Activated CD8-positive, alpha-beta memory T cell treated with anti-CD3 and anti-CD28 coated beads for 48 hours (primary cell): ENCODE measurements around the gene NPS.

ENCODE experiments used
- DNase-seq, 3 experiments: peaks; one replicate each; pipeline ENCODE4 v3.0.0-alpha.2; 2020; ENCODE audit warnings: low read depth in 2 of 3, low spot score in 2 of 3

The NPS gene, protein sequence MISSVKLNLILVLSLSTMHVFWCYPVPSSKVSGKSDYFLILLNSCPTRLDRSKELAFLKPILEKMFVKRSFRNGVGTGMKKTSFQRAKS

DNA sequence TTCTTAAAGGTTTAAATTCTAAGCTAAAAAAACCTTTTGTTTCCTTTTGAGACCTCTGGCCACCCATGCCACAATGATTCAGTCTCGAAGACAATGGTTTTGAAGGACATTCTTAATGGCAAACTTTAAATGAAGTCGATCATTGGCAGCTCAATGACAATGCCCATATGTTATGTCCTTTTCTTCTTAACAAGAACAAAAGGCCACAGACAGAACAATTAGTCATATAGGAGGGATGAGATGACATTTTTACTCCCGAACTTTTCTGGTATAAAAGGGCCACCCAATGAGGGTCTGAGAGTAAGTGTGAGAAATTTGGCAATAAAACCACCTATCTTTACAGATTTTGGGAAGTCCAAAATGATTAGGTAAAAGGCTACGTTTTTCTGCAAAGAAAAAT lies at the start of gene NPS:
NPS (plus strand) TSS at position 301 of the 400 bp plus-strand sequence; CDS start at position 361, 60 bp downstream.
- DNase-seq, result no peak

- DNase-seq, result no peak
Observed at GRCh38 chr10:127500127-127500526, 49.0 kb upstream of the NPS start.

DNA sequence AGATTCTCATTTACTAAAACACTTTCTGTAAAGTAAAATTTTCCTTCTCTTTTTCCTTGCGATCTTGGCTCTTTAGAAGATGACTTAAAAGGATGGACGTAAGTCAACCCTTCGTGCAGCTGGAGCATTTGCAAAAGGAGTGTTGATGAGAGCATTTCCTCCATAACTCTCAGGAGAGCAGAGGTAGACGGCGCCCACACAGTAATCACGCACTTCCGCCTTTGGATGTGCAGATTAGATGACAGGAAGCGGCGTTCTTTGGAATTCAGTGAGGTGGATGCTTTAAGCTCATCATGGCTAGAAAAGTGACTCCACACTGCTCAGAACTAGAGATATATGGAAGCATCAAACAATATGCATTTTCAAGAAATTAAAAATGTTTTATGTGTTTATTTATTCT lies 43.0 kb upstream of the NPS start:
- DNase-seq, result no peak

DNA sequence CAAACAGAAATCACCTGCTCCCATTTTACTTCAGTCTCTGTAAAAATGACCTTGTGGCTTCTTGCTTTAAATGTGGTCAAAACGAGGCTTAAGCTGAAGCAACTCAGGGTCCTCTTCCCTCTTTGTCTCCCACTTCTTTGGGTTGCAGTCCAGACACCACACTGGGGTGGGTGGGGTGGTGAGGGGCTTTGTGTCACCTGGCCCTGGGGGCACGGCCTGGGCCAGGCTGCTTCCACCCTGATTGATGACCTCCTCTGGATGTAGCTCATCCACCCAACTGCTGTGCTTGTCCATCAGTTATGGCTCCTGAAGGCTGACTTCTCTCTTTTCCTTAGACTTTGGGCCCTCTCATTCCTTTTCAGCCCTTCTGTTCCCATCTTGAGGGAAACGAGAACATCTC lies 26.8 kb upstream of the NPS start:
- no peak for DNase-seq

GRCh38 chr10:127523476-127523875 lies 25.6 kb upstream of the NPS start:
- no peak for DNase-seq

GRCh38 chr10:127524229-127524628 lies 24.9 kb upstream of the NPS start:
- DNase-seq, result no peak

DNA sequence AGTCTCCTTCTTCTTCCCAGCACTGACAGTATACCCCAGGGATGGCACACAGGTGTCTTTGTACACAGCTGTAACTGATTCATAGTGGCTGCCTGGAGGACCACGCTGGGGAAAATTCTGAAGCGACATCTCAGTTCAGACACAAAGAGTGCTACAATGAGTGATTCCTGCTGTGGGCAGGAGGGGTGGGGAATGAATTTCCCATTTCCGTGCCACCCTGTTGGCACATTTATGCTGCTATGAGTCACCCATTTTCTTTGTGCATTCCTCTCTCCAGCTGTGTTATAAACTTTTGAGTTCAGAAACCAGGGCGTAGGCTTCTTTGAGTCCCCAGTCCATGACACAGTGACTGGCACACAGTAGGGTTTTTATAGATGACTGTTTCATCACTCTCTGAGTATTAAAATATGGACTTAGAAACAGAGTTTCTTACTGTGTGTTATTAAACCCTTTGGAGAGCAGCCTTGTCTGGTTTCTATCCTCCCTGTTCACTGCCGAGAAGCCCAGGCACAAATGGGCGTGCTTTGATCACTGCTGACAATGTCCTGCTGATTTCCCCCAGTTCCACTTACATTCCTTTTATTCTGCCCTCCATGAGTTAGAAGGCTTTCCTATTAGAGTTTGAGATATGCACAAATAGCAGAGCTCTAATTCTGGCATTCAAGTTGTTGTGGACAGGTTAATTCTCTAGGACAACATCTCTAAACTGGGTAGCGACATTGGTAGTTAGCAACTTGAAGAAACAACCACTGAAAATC lies 24.0 kb upstream of the NPS start:
- no peak for DNase-seq

GRCh38 chr10:127525686-127526085 lies 23.4 kb upstream of the NPS start:
- no peak for DNase-seq

- DNase-seq, result no peak
Observed at GRCh38 chr10:127526161-127526560, 22.9 kb upstream of the NPS start.

DNA sequence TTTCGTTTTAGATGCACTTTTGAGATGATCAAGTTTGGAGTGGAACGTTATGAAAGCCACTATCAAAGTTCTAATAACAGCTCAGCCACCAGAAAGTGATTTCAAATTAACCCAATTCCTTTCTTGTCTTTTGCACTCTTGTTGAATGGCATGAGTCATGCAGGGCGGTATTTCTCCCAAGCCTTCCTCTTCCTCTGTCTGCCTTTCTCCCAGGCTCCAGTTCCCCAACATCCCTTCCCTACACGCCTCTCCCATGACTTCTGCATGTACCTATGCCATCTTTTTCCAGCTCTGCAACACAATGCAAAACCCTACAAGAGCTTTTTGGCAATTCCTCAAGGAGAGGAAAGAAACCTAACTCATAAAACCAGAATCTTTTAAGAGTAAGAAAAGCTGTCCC lies 21.8 kb upstream of the NPS start:
- DNase-seq, result no peak

DNA sequence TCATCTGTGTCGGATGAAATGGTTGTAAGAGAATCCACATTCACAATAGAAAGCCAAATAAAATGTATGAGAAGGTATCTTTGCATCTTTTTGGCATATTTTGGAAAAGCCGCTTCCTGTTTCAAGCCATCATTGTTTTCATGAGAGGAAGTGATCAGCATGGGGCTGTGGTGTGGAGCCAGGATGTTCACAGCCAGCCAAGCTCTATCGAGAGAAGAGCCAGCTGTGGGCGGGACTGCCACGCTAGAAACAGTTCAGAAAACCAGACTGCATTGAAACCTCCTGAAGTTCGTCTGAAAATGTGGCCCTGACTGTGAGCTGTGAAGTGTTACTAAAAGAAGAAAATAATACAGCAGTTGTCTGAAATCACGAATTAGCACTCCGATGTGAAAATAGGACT lies 21.2 kb upstream of the NPS start:
- DNase-seq, result no peak

DNA sequence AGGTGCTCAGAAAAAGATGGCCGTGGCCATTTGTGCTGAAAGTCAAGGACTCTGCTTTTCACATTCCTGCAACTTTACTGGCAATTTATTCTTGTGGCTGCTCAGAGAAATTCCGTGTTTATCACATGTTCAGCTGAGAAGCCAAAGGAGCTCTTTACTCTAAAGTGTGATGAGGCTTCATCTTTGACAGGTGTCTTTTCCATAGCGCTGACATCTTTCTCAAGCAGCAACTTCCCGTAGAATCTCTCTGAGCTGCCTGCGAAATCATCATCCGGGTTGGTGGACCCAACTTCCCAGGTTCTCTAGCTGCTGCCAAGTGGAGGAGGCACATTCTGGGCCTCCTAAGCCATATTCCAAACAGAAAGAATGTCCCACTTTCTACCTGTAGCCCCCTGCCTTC lies 16.9 kb upstream of the NPS start:
- no peak for DNase-seq

DNA sequence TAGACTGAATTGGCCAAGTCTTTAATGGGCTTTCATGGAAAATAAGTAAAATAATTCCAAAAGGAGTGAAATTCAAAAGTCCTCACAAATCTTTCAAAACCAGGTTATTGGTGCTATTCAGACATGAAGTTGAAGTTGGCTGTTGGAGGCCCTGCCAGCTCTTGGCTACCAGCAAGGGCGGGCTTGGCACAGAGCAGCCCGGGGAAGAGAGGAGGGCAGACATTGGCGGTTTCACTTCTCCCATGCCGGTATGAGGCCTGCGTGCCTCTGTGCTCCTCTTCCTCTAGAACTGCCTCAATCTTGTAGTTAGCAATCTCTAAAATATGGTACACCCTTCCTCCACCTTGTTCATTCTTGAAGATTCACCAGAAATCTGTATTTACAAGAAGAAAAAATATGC lies 16.4 kb upstream of the NPS start:
- no peak for DNase-seq

DNA sequence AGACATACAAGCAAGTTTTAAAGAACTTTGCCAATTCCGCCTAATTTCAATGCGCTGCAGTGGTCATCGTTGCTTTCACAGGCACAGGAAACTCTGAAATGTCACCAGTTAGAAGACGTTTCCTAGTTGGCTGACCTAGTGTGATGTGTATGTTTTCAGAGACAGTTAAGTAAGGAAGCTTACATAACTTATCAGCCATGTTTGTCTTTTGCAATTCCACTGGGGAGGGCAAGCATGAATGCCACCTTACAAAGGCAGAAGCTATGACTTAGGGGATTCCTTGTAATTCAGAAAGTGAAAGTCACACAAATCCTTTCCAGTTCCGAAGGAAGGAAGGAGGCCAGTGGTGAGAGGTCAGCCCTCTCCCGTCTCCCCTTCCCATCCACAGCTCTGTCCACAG lies 15.0 kb upstream of the NPS start:
- no peak for DNase-seq

DNA sequence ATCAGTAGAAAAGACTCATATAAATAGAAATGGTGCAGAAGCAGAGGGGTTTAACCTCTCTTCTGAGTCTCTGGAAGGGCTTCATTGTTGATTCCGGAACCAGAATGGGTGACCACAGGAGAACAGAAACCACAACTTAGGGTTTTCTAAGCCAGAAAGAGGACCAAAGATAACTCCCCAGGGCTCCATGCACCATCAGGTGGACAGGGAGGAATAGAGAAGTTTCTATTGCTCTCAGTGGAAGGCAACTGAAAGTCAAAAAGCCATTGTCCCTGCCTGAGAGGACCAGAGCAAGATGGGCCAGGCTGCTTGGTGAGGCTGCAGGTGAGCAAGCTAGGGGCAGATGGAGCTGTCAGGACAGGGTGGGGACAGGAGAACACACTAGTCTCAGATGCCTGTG lies 14.6 kb upstream of the NPS start:
- DNase-seq, result no peak

- no peak for DNase-seq
Observed at GRCh38 chr10:127535802-127536515, 13.2 kb upstream of the NPS start.

DNA sequence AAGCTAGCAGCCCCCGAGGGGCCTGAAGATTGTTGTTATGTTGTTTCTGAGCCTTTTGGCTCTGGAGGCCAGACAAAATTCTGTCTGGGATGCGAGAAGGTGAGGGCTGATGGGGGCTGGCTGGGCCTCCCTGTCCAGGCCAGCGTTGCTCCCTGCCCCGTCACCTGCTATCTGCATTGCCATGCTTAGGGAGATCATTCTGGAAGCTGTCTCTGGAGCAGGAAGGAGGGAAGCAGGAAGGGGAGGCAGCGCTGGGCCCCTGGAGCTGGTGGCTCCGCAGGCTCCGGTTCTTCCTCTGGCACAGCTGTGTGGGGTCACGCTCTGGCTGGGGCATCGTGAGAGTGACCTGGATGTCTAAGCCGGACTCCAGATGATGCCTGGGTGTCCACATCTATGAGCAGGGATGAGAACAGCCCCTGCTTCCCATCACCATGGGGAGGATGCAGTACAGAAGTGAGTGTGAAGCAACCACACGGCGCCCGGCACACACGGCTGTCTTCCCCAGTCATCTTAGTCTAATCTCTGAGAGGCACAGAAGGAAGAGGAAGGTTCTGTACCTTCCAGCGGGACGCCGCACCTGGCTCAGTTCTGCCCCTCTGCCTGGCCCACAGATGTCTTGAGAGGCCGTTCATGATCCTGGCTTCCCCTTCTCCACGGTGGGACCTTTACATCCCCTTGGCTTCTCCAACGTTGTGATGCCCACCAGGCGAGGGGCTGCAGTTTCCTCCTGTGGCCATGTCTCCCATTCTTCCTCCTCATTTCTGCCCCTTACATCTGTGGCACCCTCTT lies 11.9 kb upstream of the NPS start:
- no peak for DNase-seq

DNA sequence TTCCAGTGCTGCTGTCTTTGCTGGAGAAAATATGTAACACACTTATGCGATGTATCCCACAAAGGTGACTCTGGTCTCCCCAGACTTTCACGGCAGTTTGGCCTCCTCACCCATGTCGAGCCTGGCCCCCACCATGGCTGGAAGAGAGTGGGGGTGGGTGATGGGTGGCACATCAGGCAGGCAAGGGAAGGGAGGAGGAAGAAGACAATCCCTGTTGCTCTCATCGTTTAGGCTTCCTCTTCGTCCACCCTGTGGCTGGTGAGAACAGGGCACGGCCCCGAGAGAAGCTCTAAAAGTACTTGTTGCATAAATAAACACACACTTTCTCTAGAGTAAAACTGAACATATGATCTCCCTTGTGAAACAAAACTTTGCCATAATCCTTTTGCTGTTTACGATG lies 11.2 kb upstream of the NPS start:
- DNase-seq, result no peak

- DNase-seq, result no peak
Observed at GRCh38 chr10:127548022-127548421, 1.1 kb upstream of the NPS start.

DNA sequence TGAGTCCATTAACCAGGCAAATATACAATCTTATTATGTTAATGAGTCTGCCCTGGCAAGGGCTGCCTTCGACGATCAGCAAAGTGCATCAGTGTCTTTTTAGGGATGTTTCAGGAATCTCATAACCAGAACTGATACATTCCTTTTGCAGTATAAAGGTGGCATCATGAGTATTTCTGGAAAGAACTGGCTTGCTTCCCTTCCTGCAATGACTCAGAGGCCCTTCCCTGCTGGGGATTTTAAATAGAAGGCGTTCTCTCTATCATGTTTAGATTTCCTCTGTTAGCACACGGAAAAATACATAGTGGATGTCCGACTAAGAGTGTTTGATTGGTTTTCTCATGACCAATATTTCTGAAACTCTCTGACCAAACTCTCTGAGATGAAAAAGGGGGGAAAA lies 1.8 kb downstream of the NPS start:
- no peak for DNase-seq

- DNase-seq, result no peak
Observed at GRCh38 chr10:127552446-127552845, 3.3 kb downstream of the NPS start.

GRCh38 chr10:127553417-127553816 lies 4.3 kb downstream of the NPS start:
- DNase-seq, result no peak
